NT2/D1 (cell line): ENCODE measurements around the gene TTL.
"Not testable (repeated sequence)": the region's sequence is repeated elsewhere in the genome, so short reads cannot be mapped to it uniquely, and the experiment has no call there.

Experiments used
- DNase-seq: peaks from one replicate; pipeline ENCODE4 v3.0.0-alpha.2; 2011; ENCODE audit warnings: low read depth, low spot score
- H3K27me3 ChIP-seq: 2 replicates; pipeline ENCODE4 v1.6.0; 2011; ENCODE audit warnings: mild to moderate bottlenecking; ENCODE audit not compliant: insufficient read length, insufficient read depth
- H3K36me3 ChIP-seq: 2 replicates; pipeline ENCODE4 v1.6.1; 2011; ENCODE audit warnings: mild to moderate bottlenecking, low read length, mixed read lengths; ENCODE audit not compliant: insufficient read depth, insufficient read length
- H3K4me1 ChIP-seq: 2 replicates; pipeline ENCODE4 v1.5.1; 2011; ENCODE audit not compliant: insufficient read depth, insufficient read length
- H3K4me3 ChIP-seq: 2 replicates; pipeline ENCODE4 v1.5.1; 2011; ENCODE audit warnings: low read depth; ENCODE audit not compliant: insufficient read length
- H3K9ac ChIP-seq: 2 replicates; pipeline ENCODE4 v1.6.0; 2011; ENCODE audit warnings: low read depth; ENCODE audit not compliant: insufficient read length
- H3K9me3 ChIP-seq: 2 replicates; pipeline ENCODE4 v1.5.1; 2011; ENCODE audit warnings: mild to moderate bottlenecking, low read length; ENCODE audit not compliant: insufficient read depth
- SUZ12 ChIP-seq: IDR thresholded peaks from 2 replicates; pipeline ENCODE4 v1.6.1; 2011; ENCODE audit not compliant: insufficient read length, insufficient read depth; ENCODE audit errors: extremely low read depth
- YY1 ChIP-seq: IDR thresholded peaks from 2 replicates; pipeline ENCODE4 v1.6.1; 2011; ENCODE audit not compliant: insufficient read length, insufficient read depth
- ZNF274 ChIP-seq: IDR thresholded peaks from 2 replicates; pipeline ENCODE4 v1.6.1; 2011; ENCODE audit warnings: mild to moderate bottlenecking, low read depth, low read length

Gene TTL

GRCh38 chr2:112520234-112520783 is 38.4 kb downstream of the TTL start:
- Histone ChIP-seq H3K4me1 (no peaks in the 10 kb centered on the region), H3K9me3 (no peaks in the 10 kb centered on the region), H3K4me3 (no peak overlapping the region), H3K27me3 (no peaks in the 10 kb centered on the region), H3K9ac (no peak overlapping the region), H3K36me3 (peaks cover 63% of the 10 kb centered on the region)
- TF ChIP-seq SUZ12 (no peak), YY1 (no peak), ZNF274 (no peak)
- no peak for DNase-seq

- no peak for DNase-seq
- no peaks in the 10 kb centered on the region for H3K9me3 ChIP-seq
- no peak overlapping the region for H3K4me3 ChIP-seq
- H3K36me3 ChIP-seq = peaks cover 52% of the 10 kb centered on the region
- TF ChIP-seq ZNF274 = no peak
- no peak for TF ChIP-seq SUZ12
- TF ChIP-seq YY1 = no peak
- H3K27me3 ChIP-seq = no peaks in the 10 kb centered on the region
- H3K4me1 ChIP-seq = no peaks in the 10 kb centered on the region
- H3K9ac ChIP-seq = no peak overlapping the region
Measured at GRCh38 chr2:112523291-112523777, 41.4 kb downstream of the TTL start.

DNA sequence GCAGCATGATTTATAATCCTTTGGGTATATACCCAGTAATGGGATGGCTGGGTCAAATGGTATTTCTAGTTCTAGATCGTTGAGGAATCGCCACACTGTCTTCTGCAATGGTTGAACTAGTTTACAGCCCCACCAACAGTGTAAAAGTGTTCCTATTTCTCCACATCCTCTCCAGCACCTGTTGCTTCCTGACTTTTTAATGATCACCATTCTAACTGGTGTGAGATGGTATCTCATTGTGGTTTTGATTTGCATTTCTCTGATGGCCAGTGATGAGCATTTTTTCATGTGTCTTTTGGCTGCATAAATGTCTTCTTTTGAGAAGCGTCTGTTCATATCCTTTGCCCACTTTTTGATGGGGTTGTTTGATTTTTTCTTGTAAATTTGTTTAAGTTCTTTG is 42.3 kb downstream of the TTL start:
- not testable (repeated sequence) for H3K9ac ChIP-seq, H3K27me3 ChIP-seq, H3K4me1 ChIP-seq, DNase-seq, H3K4me3 ChIP-seq, H3K9me3 ChIP-seq
- peaks cover 55% of the 10 kb centered on the region for H3K36me3 ChIP-seq

DNA sequence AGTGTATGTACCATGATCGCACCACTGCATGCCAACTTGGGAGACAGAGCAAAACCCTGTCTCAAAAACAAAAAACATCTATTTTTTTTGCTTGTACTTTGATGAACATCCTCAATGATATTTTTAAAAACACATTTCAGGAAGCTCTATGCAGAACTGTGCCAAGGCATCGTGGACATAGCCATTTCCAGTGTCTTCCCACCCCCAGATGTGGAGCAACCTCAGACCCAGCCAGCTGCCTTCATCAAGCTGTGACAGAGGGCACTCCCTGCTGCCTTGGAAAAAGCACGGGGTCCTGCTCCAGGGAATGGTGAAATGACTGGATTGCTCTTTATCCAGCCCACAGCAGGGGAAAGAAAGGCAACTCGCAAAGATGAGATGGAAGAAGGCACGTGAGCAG is 46.6 kb downstream of the TTL start:
- no peak for TF ChIP-seq YY1
- TF ChIP-seq ZNF274 = no peak
- no peak for TF ChIP-seq SUZ12
- no peak overlapping the region for H3K4me3 ChIP-seq
- H3K9me3 ChIP-seq = no peaks in the 10 kb centered on the region
- peaks cover 10% of the 10 kb centered on the region for H3K4me1 ChIP-seq
- DNase-seq = no peak
- H3K9ac ChIP-seq = no peak overlapping the region
- H3K36me3 ChIP-seq = peaks cover 42% of the 10 kb centered on the region
- no peaks in the 10 kb centered on the region for H3K27me3 ChIP-seq

GRCh38 chr2:112529757-112530156 is 47.8 kb downstream of the TTL start:
- H3K9ac ChIP-seq = no peak overlapping the region
- H3K27me3 ChIP-seq = no peaks in the 10 kb centered on the region
- H3K9me3 ChIP-seq = no peaks in the 10 kb centered on the region
- no peak overlapping the region for H3K4me3 ChIP-seq
- DNase-seq = no peak
- peaks cover 10% of the 10 kb centered on the region for H3K4me1 ChIP-seq
- H3K36me3 ChIP-seq = peaks cover 41% of the 10 kb centered on the region
- TF ChIP-seq ZNF274 (no peak), YY1 (no peak), SUZ12 (no peak)

GRCh38 chr2:112530728-112531127 is 48.8 kb downstream of the TTL start:
- Histone ChIP-seq H3K4me3 (no peak overlapping the region), H3K4me1 (peaks cover 10% of the 10 kb centered on the region), H3K27me3 (no peaks in the 10 kb centered on the region), H3K9ac (no peak overlapping the region), H3K36me3 (peaks cover 41% of the 10 kb centered on the region), H3K9me3 (no peaks in the 10 kb centered on the region)
- DNase-seq = no peak
- no peak for TF ChIP-seq YY1
- TF ChIP-seq ZNF274 = no peak
- TF ChIP-seq SUZ12 = no peak

DNA sequence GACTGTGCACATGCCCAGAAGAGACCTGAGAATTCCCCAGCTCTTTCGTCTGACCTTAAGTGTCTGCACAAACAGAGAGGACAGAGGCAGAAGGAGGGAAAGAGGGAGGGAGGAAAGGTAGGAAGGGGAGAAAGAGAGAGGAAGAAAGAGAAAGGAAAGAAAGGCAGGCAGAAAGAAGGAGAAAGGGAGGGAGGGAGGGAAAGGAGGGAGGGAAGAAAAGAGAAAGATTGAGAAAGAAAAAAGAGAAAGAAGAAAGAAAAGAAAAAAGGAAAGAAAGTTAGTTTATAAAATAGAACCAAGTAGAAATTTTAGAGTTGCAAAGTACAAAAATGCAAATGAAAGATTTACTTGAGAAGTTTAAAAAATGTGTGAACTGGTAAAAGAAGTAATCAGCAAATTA is 52.9 kb downstream of the TTL start:
- Histone ChIP-seq H3K36me3 (peaks cover 24% of the 10 kb centered on the region), H3K4me1 (peaks cover under 1% of the 10 kb centered on the region), H3K4me3 (no peak overlapping the region), H3K9me3 (no peaks in the 10 kb centered on the region), H3K9ac (no peak overlapping the region), H3K27me3 (no peaks in the 10 kb centered on the region)
- DNase-seq = no peak
- no peak for TF ChIP-seq SUZ12
- no peak for TF ChIP-seq YY1
- TF ChIP-seq ZNF274 = no peak

GRCh38 chr2:112536665-112537064 is 54.7 kb downstream of the TTL start:
- H3K4me1 ChIP-seq, H3K9ac ChIP-seq: not testable (repeated sequence)

More at GRCh38 chr2:112536665-112537064, 54.7 kb downstream of the TTL start:
- not testable (repeated sequence) for DNase-seq, H3K4me3 ChIP-seq, H3K36me3 ChIP-seq, H3K27me3 ChIP-seq, H3K9me3 ChIP-seq
